Midbrain (tissue), 1 donor: ENCODE data around the gene FNBP1L.
A peak's percentile ranks its signal among the peaks of the same experiment; 100 is the strongest.
"Not testable (repeated sequence)": the region's sequence is repeated elsewhere in the genome, so short reads cannot be mapped to it uniquely, and the experiment has no call there.

Experiments used
- DNase-seq: peaks from one replicate; lab custom pipeline; 2025; lab: John Stamatoyannopoulos, UW

FNBP1L gene

DNA sequence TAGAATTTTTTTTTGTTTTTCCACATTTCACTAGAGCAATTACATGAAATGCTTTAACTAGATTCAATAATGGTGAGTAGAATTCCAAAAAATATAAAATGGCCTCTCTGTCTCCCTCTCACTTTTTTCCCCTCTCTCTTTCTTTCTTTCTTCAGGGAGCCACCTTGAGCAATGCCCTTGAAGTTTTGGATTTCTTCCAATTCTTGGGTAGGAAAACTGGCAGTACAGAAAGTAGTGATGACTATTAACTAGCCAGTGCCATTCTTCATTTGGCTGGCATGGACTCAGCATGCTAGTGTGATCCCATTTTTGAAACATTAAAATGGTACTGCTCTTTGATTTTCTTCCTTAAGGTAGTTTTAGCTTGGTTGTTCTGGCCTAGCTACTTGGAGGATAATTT is 4.5 kb upstream of the FNBP1L start:
- DNase-seq = peak; percentile 16

DNA sequence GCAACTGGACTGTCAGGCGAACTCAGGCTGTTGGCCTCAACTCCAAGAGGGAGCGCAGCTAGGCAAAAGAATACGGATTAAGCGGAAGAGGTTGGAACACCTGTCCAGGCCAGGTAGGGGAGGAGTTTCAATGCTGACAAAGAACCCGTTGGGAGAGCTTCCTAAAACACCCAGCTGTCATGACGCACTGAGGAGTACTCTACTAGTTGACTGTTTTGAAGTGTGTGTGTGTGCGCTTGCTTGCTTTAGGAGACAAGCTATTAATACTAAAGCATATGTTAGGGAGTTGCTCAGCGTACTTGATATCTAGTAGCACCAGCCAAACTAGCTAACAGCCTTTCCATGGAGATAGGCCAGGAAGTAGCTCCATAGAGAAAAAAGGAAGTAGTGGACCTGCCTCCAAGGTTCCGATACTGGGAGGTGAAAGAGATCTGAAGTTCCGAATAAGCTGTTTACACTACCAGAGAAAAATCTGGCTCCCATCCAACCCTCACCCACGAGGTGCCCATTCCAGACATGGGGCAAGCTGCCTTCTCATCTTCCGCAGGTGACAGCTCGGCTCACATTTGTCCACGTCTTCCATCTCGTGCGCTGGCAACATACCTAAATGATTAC is 974 bp upstream of the FNBP1L start:
- DNase-seq = peak; percentile 29

DNA sequence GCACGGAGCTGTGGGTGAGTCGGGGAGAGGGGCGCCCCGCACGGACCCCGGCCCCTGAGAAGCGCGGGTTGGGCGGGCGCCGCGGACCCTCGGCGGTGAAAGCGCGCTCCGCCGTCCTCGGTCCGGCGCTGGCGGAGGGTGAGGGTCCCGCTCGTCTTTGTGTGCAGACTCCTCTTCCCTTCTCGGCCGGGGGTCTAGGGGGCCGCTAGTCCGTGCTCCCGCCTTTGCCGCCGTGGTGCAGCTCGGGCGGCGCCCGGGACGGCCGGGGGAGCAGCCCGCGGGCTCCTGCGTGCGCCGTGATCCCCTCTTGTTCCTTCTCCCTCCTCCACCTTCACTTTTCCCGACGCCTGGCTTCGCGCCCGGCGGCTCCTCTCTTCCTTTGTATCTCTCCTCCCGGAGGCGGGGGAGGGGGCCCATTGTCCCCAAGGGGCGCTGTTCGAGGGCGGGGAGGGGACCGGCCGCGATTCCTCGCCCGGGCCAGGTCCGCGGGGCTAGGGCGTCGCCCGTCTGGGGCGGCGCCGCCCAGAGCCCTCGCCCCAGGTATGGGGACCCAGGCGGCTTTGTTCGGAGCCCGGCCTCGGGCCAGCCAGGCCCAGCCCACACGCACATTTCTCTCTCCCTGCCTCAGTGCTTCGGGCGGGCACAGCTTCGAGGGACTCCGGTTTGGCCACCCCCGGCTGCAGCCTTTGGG is 519 bp downstream of the FNBP1L start:
- DNase-seq = no peak

DNA sequence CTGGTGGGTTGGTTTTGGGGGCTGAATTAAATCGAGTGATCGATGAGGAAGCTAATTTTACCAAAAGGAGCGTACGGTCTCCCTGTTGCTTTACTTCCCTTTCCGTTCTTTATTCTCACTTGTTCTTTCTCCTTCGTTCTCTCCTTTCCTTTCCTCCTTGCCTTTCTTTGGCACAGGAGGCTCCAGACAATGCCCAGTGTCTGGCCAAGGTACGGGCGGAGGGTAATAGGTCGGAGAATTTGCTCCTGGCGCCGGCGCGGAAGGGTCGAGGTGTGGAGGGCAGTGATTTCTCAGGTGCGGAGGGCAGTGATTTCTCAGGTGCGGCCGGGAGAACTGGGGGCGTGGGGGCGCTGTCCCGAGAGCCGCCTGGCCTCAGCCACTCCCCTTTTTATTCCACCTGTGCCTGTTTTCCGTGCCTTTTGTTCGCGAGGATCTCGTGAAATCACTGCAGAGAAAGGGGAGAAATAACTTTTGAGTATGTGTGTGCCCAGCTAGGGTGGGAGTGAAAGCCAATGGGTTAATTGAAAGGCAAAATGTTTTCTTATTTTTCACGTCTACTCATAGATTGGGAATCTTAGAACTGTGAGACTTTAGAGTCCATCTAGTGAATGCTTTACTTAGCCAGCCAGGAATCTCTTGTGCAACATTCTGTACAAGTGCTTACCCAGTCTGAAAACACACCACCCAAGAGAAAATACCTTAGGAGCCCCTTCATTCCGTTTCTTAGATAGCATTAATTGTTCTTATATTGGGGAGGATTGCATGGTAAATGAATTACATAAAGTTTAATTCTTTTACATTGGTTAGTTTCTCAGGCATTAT is 1.3 kb downstream of the FNBP1L start:
- DNase-seq = peak; percentile 13

DNA sequence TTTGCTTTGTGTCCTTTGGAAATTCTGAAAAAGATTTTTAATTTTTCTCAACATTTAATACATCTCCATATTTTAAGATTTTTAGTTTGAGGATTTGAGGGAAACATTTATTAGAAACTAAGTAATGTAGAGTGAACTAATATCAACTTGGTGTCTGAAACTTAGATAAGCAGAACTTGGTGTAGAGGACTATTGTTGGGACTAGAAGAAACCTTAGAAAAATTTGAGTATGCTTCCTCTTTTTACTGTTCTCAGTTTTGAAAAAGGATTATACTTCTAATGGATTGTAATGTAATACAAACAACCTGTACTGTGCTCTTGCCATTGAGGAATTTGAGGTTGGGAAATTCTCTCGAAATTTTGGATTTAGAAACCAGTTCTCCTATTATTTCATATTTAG is 2.4 kb downstream of the FNBP1L start:
- DNase-seq = no peak

DNA sequence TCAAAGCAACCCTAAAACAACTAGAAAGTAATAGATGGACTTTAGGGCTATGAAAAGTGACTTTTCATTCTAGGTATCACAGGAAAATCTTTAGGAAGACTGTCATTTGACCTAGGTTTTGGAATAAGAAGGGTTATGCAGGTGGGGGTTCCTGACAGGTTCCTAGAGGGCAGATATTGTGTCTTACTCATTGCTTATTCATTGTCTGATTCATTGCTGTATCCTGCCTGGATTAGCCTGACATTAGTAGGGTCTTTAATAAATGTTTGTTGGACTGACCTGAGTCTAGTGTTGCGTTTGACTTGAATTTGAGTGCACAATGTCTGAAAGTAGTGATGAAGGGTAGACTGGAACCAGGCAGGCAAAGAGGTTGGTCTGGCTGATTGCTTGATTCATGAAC is 6.0 kb downstream of the FNBP1L start:
- DNase-seq = no peak

DNA sequence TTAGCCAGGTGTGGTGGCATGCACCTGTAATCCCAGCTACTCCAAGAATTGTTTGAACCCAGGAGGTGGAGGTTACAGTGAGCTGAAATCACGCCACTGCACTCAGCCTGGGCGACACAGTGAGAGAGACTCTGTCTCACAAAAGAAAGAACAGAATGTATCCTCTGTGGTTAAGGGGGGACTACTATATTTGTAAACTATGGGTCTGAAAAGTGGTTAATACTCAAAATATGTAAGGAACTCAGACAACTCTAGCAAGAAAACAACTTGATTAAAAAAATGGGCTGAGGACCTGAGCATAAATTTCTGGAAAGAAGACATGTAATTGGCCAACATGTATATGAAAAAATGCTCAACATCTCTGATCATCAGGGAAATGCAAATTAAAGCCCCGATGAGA is 11.2 kb downstream of the FNBP1L start:
- no peak for DNase-seq

DNA sequence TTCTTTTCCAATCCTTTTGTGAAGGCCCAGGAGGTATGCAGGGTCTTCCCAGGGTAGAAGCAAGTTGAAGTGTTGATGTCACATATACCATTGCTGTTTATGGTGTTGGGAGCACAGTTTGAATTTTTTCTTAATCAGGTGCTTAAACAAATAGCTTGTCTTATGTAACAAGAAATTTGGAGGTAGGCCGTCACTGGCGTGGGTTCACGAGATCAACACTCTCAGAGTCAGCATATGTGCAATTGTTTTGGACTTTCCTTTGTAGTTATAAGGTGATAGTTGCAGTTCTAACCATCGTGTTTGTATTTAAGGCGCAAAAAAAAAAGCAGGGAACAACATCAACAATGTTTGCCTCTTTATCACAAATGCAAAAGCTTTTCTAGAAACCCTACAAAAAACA is 13.3 kb downstream of the FNBP1L start:
- no peak for DNase-seq

DNA sequence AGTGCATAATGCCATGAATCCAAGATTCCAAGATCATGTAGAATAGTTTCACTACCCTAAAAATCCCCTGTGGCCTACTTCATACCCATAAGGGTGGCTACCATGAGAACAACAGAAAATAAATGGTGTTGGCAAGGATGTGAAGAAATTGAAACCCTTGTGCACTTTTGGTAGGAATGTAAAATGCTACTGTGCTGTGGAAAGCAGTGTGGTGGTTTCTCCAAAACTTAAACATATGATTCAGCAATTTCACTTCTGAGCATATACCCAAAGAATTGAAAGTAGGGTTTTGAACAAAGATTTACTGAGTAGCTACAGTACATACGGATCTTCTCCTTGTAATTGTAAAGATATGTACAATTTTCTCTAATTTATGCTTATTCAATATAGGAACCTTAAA is 16.0 kb downstream of the FNBP1L start:
- DNase-seq = no peak

DNA sequence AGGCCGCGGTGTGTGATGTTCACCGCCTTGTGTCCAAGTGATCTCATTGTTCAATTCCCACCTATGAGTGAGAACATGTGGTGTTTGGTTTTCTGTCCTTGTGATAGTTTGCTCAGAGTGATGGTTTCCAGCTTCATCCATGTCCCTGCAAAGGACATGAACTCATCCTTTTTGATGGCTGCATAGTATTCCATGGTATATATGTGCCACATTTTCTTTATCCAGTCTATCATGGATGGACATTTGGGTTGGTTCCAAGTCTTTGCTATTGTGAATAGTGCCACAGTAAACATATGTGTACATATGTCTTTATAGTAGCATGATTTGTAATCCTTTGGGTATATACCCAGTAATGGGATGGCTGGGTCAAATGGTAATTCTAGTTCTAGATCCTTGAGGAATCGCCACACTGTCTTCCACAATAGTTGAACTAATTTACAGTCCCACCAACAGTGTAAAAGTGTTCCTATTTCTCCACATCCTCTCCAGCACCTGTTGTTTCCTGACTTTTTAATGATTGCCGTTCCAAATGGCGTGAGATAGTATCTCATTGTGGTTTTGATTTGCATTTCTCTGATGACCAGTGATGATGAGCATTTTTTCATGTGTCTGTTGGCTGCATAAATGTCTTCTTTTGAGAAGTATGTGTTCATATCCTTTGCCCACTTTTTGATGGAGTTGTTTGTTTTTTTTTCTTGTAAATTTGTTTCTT is 17.6 kb downstream of the FNBP1L start:
- DNase-seq = not testable (repeated sequence)

DNA sequence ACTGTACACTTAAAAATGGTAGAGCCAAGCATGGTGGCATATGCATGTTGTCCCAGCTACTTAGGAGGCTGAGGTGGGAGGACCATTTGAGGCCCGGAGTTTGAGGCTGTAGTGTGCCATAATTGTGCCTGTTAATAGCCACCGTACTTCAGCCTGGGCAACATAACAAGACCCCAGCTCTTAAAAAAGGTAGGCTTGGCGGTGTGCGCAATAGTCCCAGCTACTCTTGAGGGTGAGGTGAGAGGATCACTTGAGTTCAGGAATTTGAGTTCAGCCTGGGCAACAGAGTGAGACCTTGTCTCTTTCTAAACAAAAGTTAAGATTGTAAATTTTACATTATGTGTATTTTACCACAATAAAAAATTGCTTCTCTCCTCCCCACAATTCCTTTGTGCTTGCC is 19.7 kb downstream of the FNBP1L start:
- no peak for DNase-seq

DNA sequence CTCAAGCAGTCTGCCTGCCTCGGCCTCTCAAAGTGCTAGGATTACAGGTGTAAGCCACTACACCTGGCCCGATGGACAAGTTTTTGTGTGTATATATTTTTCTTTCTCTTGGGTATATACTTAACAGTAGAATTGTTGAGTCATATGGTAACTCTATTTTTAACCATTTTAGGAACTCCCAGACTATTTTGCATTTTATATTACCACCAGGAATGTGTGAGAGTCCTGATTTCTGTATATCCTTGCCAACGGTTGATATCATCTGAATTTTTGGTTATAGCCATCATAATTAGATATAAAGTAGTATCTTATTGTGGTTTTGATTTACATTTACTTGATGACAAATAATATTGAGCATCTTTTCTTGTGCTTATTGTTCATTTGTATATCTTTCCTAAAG is 20.7 kb downstream of the FNBP1L start:
- no peak for DNase-seq

DNA sequence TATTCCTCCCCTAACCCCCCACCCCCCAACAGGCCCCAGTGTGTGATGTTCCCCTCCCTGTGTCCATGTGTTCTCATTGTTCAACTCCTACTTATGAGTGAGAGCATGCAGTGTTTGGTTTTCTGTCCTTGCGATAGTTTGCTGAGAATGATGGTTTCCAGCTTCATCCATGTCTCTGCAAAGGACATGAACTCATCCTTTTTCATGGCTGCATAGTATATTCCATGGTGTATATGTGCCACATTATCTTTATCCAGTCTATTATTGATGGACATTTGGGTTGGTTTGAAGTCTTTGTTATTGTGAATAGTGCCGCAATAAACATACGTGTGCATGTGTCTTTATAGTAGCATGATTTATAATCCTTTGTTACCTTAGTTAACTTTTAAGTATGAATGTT is 21.3 kb downstream of the FNBP1L start:
- DNase-seq = not testable (repeated sequence)

DNA sequence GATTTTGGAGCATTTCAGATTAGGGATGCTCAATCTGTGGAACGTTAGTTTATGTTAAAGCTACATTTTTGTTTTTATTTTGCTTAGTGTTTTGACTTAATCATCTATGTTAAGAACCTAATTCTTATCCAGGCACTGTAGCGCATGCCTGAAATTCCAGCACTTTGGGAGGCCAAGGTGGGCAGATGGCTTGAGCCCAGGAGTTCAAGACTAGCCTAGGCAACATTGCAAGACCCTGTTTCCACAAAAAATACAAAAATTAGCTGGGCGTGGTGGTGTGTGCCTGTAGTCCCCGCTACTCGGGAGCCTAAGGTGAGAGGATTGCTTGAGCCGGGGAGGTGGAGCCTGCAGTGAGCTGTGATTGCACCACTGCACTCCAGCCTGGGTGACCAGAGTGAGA is 23.4 kb downstream of the FNBP1L start:
- no peak for DNase-seq

DNA sequence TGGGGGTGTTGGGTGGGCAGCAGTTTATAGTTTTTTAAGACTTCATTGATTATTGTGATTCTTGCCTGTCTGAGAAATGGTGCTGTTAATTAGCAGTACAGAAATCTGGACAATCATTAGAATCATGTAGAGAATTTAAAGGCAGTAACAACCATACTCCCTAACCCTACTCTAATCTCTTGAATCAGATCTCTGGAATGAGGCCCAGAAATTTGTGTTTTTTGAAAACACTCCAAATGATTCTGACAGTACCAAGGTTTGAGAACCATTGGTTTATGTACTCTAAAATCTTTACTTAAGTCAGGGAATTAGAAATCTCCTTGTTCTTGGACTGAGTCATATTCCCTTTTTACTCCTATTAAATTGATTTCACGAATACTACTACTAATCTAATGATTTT is 24.0 kb downstream of the FNBP1L start:
- DNase-seq = no peak

DNA sequence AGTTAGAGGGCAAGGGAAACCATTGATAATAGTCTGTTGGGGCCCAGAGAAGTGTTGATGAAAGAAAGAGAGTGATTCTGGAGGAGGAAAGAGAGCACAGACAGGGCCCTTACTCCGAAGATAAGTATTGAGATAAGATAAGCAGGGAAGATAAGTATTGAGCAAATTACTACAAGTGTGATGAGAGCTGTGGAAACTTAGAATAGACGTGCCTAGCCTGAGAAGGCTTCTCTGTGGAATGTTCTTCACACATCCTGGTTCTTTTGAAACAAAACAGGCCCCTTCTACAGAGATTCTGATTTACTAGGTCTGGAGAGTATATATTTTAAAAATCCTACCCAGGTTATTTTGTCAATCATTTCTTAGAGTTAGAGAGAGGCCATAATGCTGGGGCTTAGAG is 26.4 kb downstream of the FNBP1L start:
- DNase-seq = no peak

DNA sequence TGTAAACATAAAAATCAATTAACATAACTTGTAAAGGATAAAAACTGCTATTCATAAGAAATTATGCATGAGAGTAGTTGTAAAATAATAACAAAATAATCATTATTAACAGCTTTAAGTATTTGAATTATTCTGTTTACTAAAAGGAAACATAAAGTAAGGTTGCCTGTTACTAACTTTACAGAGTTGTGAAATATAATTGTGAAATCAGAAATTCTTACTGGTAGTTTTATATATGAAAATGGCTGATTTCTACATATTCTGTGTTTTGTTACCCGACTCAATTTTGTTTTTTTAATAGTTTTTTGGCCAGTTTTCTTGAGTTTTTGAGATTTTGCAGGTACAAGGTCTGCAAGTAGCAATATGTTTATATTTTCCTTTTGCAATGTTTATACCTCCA is 27.8 kb downstream of the FNBP1L start:
- no peak for DNase-seq

DNA sequence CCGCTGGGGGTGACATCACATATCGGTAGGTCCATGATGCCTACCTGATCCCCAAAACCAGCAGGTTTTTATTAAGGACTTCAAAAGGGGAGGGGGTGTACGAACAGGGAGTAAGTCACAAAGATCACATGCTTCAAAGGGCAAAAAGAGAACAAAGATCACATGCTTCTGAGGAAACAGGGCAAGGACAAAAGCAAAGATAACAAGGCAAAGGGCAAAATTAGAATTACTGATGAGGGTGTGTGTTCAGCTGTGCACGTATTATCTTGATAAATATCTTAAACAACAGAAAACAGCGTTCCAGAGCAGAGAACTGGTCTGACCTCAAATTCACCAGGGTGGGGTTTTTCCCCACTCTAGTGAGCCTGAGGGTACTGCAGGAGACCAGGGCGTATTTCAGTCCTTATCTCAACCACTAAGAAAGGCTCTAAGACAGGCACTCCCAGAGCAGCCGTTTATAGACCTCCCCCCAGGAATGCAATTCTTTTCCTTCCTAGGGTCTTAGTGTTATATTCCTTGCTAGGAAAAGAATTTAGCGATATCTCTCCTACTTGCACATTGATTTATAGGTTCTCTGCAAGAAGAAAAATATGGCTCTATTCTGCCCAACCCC is 31.3 kb downstream of the FNBP1L start:
- not testable (repeated sequence) for DNase-seq

DNA sequence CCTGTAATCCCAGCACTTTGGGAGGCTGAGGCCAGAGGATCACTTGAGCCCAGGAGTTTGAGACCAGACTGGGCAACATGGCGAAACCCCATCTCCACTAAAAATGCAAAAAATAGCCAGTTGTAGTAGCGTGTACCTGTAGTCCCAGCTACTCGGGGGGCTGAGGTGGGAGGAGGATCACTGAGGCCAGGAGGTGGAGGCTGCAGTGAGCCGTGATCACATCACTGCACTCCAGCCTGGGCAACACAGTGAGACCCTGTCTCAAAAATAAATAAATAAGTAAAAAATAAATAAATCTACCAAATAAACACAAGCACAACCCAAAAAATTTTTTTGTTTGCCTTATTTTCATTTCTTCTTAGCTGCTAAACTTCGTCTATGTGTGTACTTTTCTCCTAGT is 34.0 kb downstream of the FNBP1L start:
- not testable (repeated sequence) for DNase-seq

DNA sequence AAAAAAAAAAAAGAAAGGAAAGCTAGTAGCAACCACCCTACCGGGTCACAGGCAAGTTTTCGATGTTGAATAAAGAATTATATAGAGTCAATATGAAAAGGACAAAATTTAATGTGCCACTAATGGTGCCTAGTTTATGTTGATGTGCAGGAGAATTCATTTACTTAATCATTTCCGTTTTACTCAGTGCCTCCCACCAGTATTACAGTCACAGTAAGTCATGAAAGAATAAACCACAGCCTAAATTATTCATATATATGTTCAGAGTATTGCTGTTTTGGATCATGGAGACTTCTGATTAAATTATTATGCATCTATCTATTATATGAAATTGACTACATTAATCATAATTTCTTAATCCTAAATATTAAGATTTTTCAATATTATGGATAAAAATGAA is 35.3 kb downstream of the FNBP1L start:
- DNase-seq = no peak

DNA sequence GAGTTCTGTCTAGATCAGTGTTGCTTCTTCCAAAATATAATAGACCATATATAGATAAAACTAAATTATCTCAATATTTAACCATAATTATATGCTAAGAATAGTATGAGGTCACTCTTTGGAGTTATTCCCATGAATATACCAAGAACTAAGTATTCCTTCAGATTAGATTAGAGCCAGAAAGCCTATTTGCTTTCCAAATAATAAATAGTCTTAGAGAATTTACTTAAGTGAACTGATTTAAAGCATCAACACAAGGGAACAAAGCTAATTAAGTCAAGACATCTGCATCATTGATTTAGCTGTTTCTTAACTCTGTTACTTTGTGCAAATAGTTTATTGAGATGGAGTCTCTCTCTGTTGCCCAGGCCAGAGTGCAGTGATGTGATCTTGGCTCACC is 35.7 kb downstream of the FNBP1L start:
- no peak for DNase-seq

DNA sequence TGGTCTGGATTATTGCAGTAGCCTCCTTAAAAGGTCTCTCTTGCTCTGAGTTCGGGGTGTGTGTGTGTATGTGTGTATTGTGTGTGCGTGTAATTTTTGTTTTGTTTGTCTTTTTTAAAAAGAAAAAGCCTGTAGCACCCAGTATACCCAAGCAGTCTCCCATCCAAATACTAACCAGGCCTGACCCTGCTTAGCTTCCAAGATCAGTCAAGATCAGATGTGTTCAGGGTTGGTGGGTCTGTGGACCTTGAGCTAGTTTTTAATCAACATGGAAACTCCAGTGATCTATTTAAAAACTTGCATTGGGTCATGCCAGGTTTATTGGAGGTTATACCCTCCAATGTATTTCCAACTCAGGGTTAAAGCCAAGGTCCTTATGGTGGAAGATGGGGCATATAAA is 40.3 kb downstream of the FNBP1L start:
- no peak for DNase-seq
